B cell (primary cell): Measurements from ENCODE around the gene B3GLCT. TPM values are rescaled to one million over a fixed set of nuclear protein-coding genes. Genes with fewer than 3 reads are reported as not detected.
A peak's percentile ranks its signal among the peaks of the same experiment; 100 is the strongest.

Experiments
- ATAC-seq: fragments of 200-7000 bp; cut with Tn5 transposase; one replicate; pipeline ENCODE4 v1.10.0; 2021; ENCODE audit warnings: low read depth, mild to moderate bottlenecking, moderate number of reproducible peaks, moderate library complexity
- CTCF ChIA-PET: fragments of 350-600 bp; sonication (Branson Sonifier 250); formaldehyde crosslinking; loops from one replicate; lab custom pipeline; 2021; ENCODE audit warnings: antibody characterized with exemption, inconsistent platforms; lab: Charles Lee
- POLR2A ChIA-PET: fragments of 350-600 bp; sonication (Branson Sonifier 250); formaldehyde crosslinking; loops from one replicate; lab custom pipeline; 2021; ENCODE audit warnings: antibody characterized with exemption; lab: Charles Lee
- DNase-seq: peaks from one replicate; pipeline ENCODE4 v3.0.0; 2013
- H2AFZ ChIP-seq: 2 replicates; pipeline ENCODE4 v1.6.1; 2012; ENCODE audit warnings: mild to moderate bottlenecking, low read depth, low read length; ENCODE audit not compliant: insufficient read depth, poor library complexity, severe bottlenecking
- H3K27ac ChIP-seq, 2 donors: 1 replicate in 1 of 2; 2 replicates in 1 of 2; pipeline ENCODE4 v1.5.1; 2012 to 2013; ENCODE audit warnings: low read length in 2 of 2, mild to moderate bottlenecking in 2 of 2, moderate library complexity in 1 of 2
- H3K27me3 ChIP-seq, 4 experiments: fragments of 200-600 bp in 1 of 4; sonication (generic) in 1 of 4; replicated peaks in 1 of 4; 1 replicate in 2 of 4; 2 replicates in 2 of 4; pipeline versions ENCODE4 v1.6.1 to v1.7.0; 2013 to 2016; ENCODE audit warnings: low read length in 3 of 4, mild to moderate bottlenecking in 2 of 4, mixed read lengths in 1 of 4, moderate library complexity in 1 of 4; ENCODE audit not compliant: insufficient read depth in 4 of 4, control insufficient read depth in 3 of 4; ENCODE audit errors: control extremely low read depth in 1 of 4
- H3K36me3 ChIP-seq, 2 experiments: replicated peaks in 1 of 2; 1 replicate in 1 of 2; 2 replicates in 1 of 2; pipeline versions ENCODE4 v1.6.1 to v1.7.1; 2013; ENCODE audit warnings: low read length in 1 of 2; ENCODE audit not compliant: insufficient read depth in 2 of 2, control insufficient read depth in 1 of 2; ENCODE audit errors: control extremely low read depth in 1 of 2, extremely low read depth in 1 of 2
- H3K4me1 ChIP-seq, 2 donors: fragments of 200-600 bp in 1 of 2; sonication (generic) in 1 of 2; 1 replicate in 1 of 2; 2 replicates in 1 of 2; pipeline versions ENCODE4 v1.5.1 to v1.6.1; 2013 to 2017; ENCODE audit warnings: low read length in 2 of 2; ENCODE audit not compliant: control insufficient read depth in 2 of 2, insufficient read depth in 2 of 2
- H3K4me2 ChIP-seq: replicated peaks from 2 replicates; pipeline ENCODE3; 2012; ENCODE audit warnings: mild to moderate bottlenecking, low read depth, low read length; ENCODE audit not compliant: poor library complexity, severe bottlenecking
- H3K4me3 ChIP-seq, 5 experiments: fragments of 200-600 bp in 1 of 5; sonication (generic) in 1 of 5; 1 replicate in 3 of 5; 2 replicates in 2 of 5; pipeline versions ENCODE4 v1.5.1 to v1.7.0; 2011 to 2016; ENCODE audit warnings: low read length in 4 of 5, mild to moderate bottlenecking in 4 of 5, low read depth in 2 of 5, control low read depth in 1 of 5, moderate library complexity in 1 of 5; ENCODE audit not compliant: insufficient read depth in 1 of 5; ENCODE audit errors: control extremely low read depth in 1 of 5, extremely low read depth in 1 of 5
- H3K79me2 ChIP-seq: fragments of 200-600 bp; sonication (generic); one replicate; pipeline ENCODE4 v1.6.0; 2016; ENCODE audit warnings: low read length; ENCODE audit not compliant: control insufficient read depth, insufficient read depth
- H3K9ac ChIP-seq: fragments of 200-600 bp; sonication (generic); 2 replicates; pipeline ENCODE4 v1.6.1; 2017; ENCODE audit warnings: mild to moderate bottlenecking, low read length, moderate library complexity
- H3K9me3 ChIP-seq, 3 donors: one replicate each; pipeline versions ENCODE4 v1.6.1 to v1.7.1; 2013; ENCODE audit warnings: low read length in 2 of 3; ENCODE audit not compliant: control insufficient read depth in 2 of 3, insufficient read depth in 1 of 3; ENCODE audit errors: control extremely low read depth in 1 of 3
- H4K20me1 ChIP-seq: 2 replicates; pipeline ENCODE4 v1.6.0; 2012; ENCODE audit warnings: mild to moderate bottlenecking, low read length; ENCODE audit not compliant: insufficient read depth, control insufficient read depth, poor library complexity, severe bottlenecking
- H3K27ac Mint-ChIP-seq: one replicate; pipeline ENCODE4 v1.8.0; 2021; ENCODE audit warnings: mixed read lengths
- H3K27me3 Mint-ChIP-seq: one replicate; pipeline ENCODE4 v1.8.0; 2021; ENCODE audit warnings: mixed read lengths
- H3K4me1 Mint-ChIP-seq: one replicate; pipeline ENCODE4 v1.8.0; 2021; ENCODE audit warnings: mixed read lengths
- H3K4me3 Mint-ChIP-seq: one replicate; pipeline ENCODE4 v1.8.0; 2021; ENCODE audit warnings: mixed read lengths
- H3K9me3 Mint-ChIP-seq: one replicate; pipeline ENCODE4 v1.8.0; 2022; ENCODE audit warnings: mixed read lengths; ENCODE audit not compliant: insufficient read depth
- EZH2 ChIP-seq: IDR thresholded peaks from 2 replicates; pipeline ENCODE4 v1.6.1; 2012; ENCODE audit warnings: borderline replicate concordance, low read depth, mild to moderate bottlenecking, moderate library complexity, low read length; ENCODE audit not compliant: insufficient read depth, poor library complexity, severe bottlenecking
- WGBS: methylation state at CpG from one replicate; pipeline ENCODE4 v1.1.5; 2013; ENCODE audit warnings: missing lambda C conversion rate; ENCODE audit not compliant: insufficient coverage; 5-methylcytosine and 5-hydroxymethylcytosine counted together
- intact Hi-C: fragments of 100-400 bp; cut with micrococcal nuclease; formaldehyde crosslinking; loops from one replicate; pipeline ENCODE4 v1.10.0; 2022
- polyA plus RNA-seq: library from polyadenylated mRNA; depleted of rRNA; stranded (reverse); fragments of >200 nt; gene quantifications from 2 replicates; pipeline ENCODE4 v1.2.3, GENCODE V29; 2012
- total RNA-seq, 2 donors: library from RNA; stranded (reverse); fragments of 120-200 nt in 1 of 2; gene quantifications; 1 replicate in 1 of 2; 2 replicates in 1 of 2; pipeline versions ENCODE4 v1.2.3 to v1.2.4, GENCODE V29; 2013 to 2022
- TF ChIP-seq, protein P1 (sequence below): fragments of 200-600 bp; IDR thresholded peaks from one replicate; pipeline ENCODE4 v1.8.0; 2022; ENCODE audit warnings: antibody characterized with exemption, mild to moderate bottlenecking

B3GLCT gene
- total and polyA plus RNA-seq, 2 donors (not counting 1 experiment from before 2014, with no cell fraction given): 1.4 to 6.2 TPM

- Histone ChIP-seq H2AFZ (no peak overlapping the region), H3K4me2 (no peak overlapping the region), H3K27ac (no peak overlapping the region), H3K9ac (no peak overlapping the region), H3K4me3 (no peak overlapping the region), H3K9me3 (no peaks in the 10 kb centered on the region), H3K79me2 (no peaks in the 10 kb centered on the region), H4K20me1 (no peaks in the 10 kb centered on the region), H3K4me1 (peaks cover 8 to 18% of the 10 kb centered on the region in 2 donors), H3K27me3 (no peaks in the 10 kb centered on the region), H3K36me3 (no peaks in the 10 kb centered on the region)
- intact Hi-C loops: no loop called here
- Mint-ChIP-seq H3K9me3 (no peaks in the 10 kb centered on the region), H3K27ac (no peak overlapping the region), H3K4me1 (peaks cover 14% of the 10 kb centered on the region), H3K4me3 (no peak overlapping the region), H3K27me3 (no peaks in the 10 kb centered on the region)
- TF ChIP-seq EZH2: no peak
- TF ChIP-seq, protein P1, sequence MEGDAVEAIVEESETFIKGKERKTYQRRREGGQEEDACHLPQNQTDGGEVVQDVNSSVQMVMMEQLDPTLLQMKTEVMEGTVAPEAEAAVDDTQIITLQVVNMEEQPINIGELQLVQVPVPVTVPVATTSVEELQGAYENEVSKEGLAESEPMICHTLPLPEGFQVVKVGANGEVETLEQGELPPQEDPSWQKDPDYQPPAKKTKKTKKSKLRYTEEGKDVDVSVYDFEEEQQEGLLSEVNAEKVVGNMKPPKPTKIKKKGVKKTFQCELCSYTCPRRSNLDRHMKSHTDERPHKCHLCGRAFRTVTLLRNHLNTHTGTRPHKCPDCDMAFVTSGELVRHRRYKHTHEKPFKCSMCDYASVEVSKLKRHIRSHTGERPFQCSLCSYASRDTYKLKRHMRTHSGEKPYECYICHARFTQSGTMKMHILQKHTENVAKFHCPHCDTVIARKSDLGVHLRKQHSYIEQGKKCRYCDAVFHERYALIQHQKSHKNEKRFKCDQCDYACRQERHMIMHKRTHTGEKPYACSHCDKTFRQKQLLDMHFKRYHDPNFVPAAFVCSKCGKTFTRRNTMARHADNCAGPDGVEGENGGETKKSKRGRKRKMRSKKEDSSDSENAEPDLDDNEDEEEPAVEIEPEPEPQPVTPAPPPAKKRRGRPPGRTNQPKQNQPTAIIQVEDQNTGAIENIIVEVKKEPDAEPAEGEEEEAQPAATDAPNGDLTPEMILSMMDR: no peak
- DNase-seq (no peak), ATAC-seq (no peak)
- WGBS: 96% methylated on average over 5 of the region's 6 CpGs
- POLR2A ChIA-PET: no interaction called here
- CTCF ChIA-PET: interaction anchor here (1.0 kb wide), 1 partner anchor 212 kb away, joined by 3 read pairs; no protein-coding TSS in a partner anchor
Measured at GRCh38 chr13:31196992-31197391, 2.8 kb upstream of the B3GLCT start.

- Mint-ChIP-seq H3K27ac (no peak overlapping the region), H3K9me3 (no peaks in the 10 kb centered on the region), H3K27me3 (no peaks in the 10 kb centered on the region), H3K4me3 (peak overlapping the region; percentile 43), H3K4me1 (peaks cover 18% of the 10 kb centered on the region)
- no peaks in the 10 kb centered on the region for H3K36me3 ChIP-seq
- intact Hi-C loops: no loop called here
- ChIA-PET CTCF (interaction anchor here (2.6 kb wide), 1 partner anchor 36 kb away, joined by 14 read pairs; the partner anchor contains the start of gene HSPH1), POLR2A (no interaction called here)
- no peaks in the 10 kb centered on the region for H4K20me1 ChIP-seq
- H3K79me2 ChIP-seq: no peaks in the 10 kb centered on the region
- TF ChIP-seq, protein P1: no peak
- no peak for TF ChIP-seq EZH2
- no peaks in the 10 kb centered on the region for H3K9me3 ChIP-seq
- no peak overlapping the region for H2AFZ ChIP-seq
- H3K4me2 ChIP-seq: no peak overlapping the region
- no peak overlapping the region for H3K4me3 ChIP-seq
- ATAC-seq: no peak
- H3K27me3 ChIP-seq: no peaks in the 10 kb centered on the region
- DNase-seq: no peak
- WGBS: 94% methylated on average over 2 of the region's 3 CpGs
- H3K9ac ChIP-seq: no peak overlapping the region
- H3K4me1 ChIP-seq: peaks cover 8 to 18% of the 10 kb centered on the region in 2 donors
- no peak overlapping the region for H3K27ac ChIP-seq
Measured at GRCh38 chr13:31198519-31198918, 1.3 kb upstream of the B3GLCT start.
